HepG2 (cell line): ENCODE results near the gene CDK15.

ENCODE experiments used
- HNRNPL ChIP-seq: fragments of 200-400 bp; formaldehyde crosslinking; IDR thresholded peaks from 2 replicates; pipeline ENCODE4 v1.6.1; 2017; ENCODE audit warnings: mild to moderate bottlenecking, low read depth, low read length
- POLR2A ChIP-seq, 2 experiments: IDR thresholded peaks; 2 replicates each; pipeline ENCODE4 v1.6.1; 2011; ENCODE audit warnings: low read depth in 2 of 2, low read length in 2 of 2, mild to moderate bottlenecking in 1 of 2, moderate library complexity in 1 of 2; ENCODE audit not compliant: insufficient read depth in 1 of 2
- RAD21 ChIP-seq: fragments of 450-650 bp; formaldehyde crosslinking; IDR thresholded peaks from 2 replicates; pipeline ENCODE4 v1.5.0; 2020; ENCODE audit warnings: mild to moderate bottlenecking
- ZNF143 ChIP-seq: sonication (generic); formaldehyde crosslinking; IDR thresholded peaks from 2 replicates; pipeline ENCODE4 v1.4.0; 2020; ENCODE audit warnings: missing genetic modification reagents
- TF ChIP-seq, protein P1 (sequence below): sonication (generic); formaldehyde crosslinking; IDR thresholded peaks from 2 replicates; pipeline ENCODE4 v1.5.1; 2020; ENCODE audit warnings: mild to moderate bottlenecking, missing genetic modification reagents, moderate library complexity

DNA sequence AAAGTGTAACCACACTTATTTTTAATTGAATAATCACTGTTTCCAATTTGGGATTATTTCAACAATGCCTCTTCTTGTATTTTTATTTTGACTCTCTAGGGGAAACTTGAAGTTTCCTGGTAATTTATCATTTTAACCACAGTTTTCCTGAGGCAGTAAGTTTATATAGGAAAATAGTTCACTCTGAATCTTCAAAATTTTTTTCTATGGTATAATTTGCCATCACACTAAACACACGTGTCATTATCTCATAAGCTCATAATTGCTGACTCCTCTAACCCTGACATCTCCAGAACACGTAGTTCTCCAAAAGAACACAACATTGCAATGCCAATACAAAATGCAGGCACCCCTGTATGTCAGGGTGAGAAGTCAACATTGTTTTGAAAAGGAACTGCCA is 125.1 kb downstream of the CDK15 start:
- TF ChIP-seq POLR2A (IDR thresholded peaks at IDR 0.05; ENCODE audit: insufficient read depth in 1 of 2, low read depth in 2 of 2, low read length in 2 of 2), result no peak
- TF ChIP-seq RAD21, result no peak
- TF ChIP-seq HNRNPL, result no peak
- TF ChIP-seq ZNF143 (CRISPR knock-in tag), result no peak
- TF ChIP-seq, protein P1, sequence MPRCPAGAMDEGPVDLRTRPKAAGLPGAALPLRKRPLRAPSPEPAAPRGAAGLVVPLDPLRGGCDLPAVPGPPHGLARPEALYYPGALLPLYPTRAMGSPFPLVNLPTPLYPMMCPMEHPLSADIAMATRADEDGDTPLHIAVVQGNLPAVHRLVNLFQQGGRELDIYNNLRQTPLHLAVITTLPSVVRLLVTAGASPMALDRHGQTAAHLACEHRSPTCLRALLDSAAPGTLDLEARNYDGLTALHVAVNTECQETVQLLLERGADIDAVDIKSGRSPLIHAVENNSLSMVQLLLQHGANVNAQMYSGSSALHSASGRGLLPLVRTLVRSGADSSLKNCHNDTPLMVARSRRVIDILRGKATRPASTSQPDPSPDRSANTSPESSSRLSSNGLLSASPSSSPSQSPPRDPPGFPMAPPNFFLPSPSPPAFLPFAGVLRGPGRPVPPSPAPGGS (CRISPR knock-in tag), result no peak
